CD4-positive, alpha-beta T cell treated with Interleukin-6 for 4 hours (primary cell): ENCODE results near the gene CHRNA9.
A peak's percentile ranks its signal among the peaks of the same experiment; 100 is the strongest.
"Not testable (repeated sequence)": the region's sequence is repeated elsewhere in the genome, so short reads cannot be mapped to it uniquely, and the experiment has no call there.

ENCODE experiments used
- DNase-seq: peaks from one replicate; pipeline ENCODE4 v3.0.0-alpha.2; 2020; ENCODE audit warnings: mixed read lengths

The CHRNA9 gene, protein sequence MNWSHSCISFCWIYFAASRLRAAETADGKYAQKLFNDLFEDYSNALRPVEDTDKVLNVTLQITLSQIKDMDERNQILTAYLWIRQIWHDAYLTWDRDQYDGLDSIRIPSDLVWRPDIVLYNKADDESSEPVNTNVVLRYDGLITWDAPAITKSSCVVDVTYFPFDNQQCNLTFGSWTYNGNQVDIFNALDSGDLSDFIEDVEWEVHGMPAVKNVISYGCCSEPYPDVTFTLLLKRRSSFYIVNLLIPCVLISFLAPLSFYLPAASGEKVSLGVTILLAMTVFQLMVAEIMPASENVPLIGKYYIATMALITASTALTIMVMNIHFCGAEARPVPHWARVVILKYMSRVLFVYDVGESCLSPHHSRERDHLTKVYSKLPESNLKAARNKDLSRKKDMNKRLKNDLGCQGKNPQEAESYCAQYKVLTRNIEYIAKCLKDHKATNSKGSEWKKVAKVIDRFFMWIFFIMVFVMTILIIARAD

DNA sequence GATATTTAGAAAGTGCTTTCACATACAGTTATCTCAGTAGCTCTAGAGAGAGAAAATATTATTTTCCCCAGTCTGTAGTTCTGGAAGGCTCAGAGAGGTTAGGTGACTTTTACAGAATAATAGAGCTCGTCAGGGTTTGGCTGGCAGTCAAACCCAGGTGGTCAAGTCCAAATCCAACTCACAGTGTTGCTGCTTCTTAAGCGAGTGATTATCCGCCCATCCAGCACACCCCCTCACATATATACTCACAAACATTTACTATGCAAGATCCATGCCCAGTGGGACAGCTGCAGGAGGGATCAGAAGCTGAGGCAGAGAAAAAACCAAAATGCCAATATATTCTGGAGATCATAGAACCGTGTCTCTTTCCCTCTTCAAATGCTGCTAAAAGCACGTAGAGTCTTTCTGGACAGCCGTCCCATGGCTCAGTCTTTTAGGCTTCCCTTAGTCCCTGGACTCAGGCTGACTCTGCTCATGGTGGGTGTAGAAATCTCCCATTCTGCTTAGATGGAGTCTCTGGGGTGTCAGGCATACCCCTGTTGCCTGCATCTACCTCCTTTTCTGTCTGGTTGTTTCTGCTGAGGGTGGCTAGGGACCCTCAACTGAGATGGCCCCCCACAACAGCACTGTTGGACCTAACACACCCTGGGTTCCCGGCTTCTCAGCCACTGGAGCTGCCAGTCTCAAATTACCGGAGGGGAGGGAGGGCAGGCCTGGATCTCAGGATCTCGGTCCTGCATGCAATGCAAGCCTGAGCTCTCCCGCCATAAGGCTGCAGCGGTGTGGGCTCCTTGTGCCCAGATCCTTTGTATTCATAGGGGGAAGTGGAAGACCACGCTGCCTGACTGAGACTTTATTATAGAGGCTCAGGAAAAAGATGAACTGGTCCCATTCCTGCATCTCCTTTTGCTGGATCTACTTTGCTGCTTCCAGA lies at the start of gene CHRNA9:
Gene CHRNA9, plus strand, starts transcription at position 743 of the 934 bp plus-strand sequence. Its CDS starts 135 bp downstream, at position 878.
- no peak for DNase-seq

GRCh38 chr4:40285692-40286091 lies 49.4 kb upstream of the CHRNA9 start:
- DNase-seq = no peak

DNA sequence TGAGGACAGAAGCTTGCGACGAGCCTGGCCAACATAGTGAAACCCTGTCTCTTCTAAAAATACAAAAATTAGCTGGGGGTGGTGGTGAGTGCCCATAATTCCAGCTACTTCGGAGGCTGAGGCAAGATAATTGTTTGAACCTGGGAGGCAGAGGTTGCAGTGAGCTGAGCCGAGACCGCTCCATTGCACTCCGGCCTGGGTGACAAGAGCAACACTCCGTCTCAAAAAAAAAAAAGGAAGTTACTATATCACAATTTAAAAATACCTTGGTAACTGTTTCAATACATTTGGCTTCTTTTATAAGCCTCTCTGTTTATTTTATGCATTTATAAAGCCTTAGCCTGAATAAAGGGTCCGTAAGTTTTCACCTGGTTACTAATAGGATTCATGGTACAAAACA lies 46.6 kb upstream of the CHRNA9 start:
- DNase-seq = no peak

- DNase-seq = peak; percentile 63
Observed at GRCh38 chr4:40289366-40290188, 45.6 kb upstream of the CHRNA9 start.

GRCh38 chr4:40290611-40291186 lies 44.4 kb upstream of the CHRNA9 start:
- peak; percentile 34 for DNase-seq

DNA sequence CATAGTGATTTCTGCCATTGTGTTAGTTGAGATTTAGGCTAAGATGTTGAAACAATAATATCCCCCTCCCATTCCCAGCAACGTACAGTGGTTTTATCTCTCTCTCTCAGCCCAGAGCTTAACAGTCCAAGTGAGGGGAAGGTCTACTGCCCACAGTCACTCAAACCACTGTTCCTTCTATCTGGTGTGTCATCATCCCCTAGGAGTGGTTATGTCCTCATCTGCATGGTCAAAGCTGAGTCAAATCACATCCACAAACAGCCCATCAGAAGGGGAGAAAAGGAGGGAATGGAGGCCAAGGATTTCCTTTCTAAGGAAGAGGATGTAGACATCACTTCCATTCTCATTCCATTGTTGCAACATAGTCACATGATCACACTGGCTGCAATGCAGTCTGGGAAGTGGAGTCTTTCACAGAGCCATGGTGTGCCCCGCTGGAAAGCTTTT lies 42.8 kb upstream of the CHRNA9 start:
- DNase-seq = no peak

- no peak for DNase-seq
Observed at GRCh38 chr4:40294339-40294738, 40.8 kb upstream of the CHRNA9 start.

DNA sequence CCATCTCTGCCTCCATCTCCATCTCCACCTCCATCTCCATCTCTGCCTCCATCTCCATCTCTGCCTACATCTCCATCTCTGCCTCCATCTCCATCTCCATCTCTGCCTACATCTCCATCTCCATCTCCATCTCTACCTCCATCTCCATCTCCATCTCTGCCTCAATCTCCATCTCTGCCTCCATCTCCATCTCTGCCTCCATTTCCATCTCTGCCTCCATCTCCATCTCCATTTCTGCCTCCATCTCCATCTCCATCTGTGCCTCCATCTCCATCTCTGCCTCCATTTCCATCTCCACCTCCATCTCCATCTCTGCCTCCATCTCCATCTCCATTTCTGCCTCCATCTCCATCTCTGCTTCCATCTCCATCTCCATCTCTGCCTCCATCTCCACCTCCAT lies 40.1 kb upstream of the CHRNA9 start:
- not testable (repeated sequence) for DNase-seq

- no peak for DNase-seq
Observed at GRCh38 chr4:40295572-40295971, 39.6 kb upstream of the CHRNA9 start.

DNA sequence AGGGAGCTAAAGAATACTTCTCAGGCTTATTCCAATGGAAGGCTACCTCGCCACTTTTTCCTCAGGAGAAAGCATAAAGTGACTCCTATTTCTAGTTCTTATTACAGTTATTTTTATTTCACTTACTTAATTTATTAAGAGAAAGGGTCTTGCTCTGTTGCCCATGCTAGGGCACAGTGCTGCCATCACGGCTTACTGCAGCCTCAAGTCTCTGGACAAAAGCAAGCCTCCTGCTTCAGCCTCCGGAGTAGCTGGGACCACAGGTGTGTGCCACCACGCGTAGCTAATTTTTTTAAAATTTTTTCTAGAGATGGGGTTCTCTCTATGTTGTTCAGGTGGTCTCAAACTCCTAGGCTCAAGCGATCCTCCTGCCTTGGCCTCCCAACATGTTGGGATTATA lies 36.0 kb upstream of the CHRNA9 start:
- DNase-seq = no peak

- DNase-seq = no peak
Observed at GRCh38 chr4:40299811-40300292, 35.3 kb upstream of the CHRNA9 start.

- no peak for DNase-seq
Observed at GRCh38 chr4:40300371-40301162, 34.6 kb upstream of the CHRNA9 start.

DNA sequence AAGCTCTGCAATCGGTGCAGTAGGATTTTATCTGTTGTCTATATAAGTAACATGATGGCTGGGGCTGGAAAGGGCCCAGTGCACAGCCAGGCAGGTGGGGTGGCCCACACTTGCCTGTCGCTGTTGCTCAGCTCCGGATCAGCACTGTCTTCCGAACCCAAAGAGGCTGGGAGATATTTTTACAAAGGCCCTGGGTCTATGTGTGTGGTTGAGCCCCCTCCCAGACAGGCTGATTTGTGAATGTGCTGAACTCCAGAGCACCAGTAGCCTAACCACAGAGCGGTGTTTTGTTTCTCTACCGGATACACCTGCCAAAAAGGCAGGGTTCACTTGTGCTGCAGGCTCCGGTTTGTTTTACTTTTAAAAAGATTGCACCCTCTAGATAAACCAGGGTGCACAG lies 33.5 kb upstream of the CHRNA9 start:
- DNase-seq = peak; percentile 86

DNA sequence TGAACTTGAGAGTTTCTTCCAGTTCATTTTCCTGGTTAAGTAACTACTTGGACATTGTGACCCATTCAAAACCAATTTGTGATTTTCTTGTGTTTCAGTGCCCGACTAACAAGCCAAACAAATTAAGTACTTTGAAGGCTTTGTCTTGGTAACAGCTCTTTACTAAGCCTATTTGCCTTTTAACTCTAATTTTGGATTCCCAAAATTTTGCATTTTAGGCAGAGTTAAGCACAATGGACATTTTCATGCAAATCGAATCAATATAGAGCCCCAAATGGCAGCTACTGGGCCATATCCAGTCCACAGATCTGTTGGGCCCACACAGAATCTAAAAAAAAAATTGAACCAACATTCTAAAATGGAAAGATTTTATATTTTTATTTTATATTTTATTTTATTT lies 31.4 kb upstream of the CHRNA9 start:
- DNase-seq = no peak

GRCh38 chr4:40305328-40306170 lies 29.6 kb upstream of the CHRNA9 start:
- peak; percentile 62 for DNase-seq

- no peak for DNase-seq
Observed at GRCh38 chr4:40306226-40306625, 28.9 kb upstream of the CHRNA9 start.

DNA sequence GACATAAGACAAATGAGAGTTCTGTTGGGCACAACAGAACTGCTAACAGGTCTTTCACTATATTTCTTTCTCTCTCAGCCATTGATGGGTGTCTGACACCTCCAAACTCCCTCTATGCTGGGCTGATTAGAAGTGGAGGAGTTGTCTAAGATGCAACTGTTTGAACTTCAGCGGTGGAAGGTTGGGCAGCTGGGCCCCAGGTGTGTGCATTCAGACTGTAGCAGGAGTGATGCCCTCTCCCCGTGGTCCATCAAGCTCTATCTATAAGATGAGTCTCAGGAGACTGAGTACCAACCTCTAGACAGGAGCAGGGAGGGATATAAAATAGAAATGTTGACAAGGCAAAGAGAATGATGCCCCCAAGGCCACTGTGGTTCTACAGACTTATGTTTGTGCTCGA lies 28.2 kb upstream of the CHRNA9 start:
- DNase-seq = peak; percentile 33

- DNase-seq = peak; percentile 86
Observed at GRCh38 chr4:40307627-40308497, 27.3 kb upstream of the CHRNA9 start.

DNA sequence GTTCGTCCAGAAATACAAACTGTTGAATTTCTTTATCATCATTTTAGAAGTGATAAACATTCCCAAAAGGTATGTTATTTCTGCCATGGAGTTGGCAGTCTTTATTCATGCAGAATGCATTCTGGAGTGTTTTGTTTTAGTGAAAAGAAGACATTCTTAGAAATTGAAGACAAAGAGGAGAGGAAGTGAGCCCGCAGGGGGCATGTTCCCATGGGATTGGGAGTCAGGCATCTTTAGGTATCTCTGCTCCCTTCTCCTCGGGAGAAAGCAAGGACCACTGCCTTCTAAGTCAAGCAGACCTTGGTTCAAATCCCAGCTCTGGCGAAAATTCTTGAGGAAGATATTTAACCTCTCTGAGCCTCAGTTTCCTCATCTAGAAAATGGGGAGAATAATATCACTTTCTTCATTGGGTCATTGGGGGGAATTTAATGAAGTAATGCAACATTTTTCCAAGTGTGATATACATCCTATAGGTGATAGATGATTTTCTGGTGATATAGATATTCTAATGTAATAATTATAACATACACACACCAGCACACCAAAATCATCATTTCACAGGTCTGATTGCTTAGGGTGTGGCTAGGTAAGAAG lies 26.5 kb upstream of the CHRNA9 start:
- no peak for DNase-seq
